T-helper 2 cell treated with Interferon-gamma antibody and Interleukin-4, amounts not matched to agents 100 ng/mL and 5 ng/mL, for 36 hours (primary cell): ENCODE measurements around the gene MAD1L1. TPM values are rescaled to one million over a fixed set of nuclear protein-coding genes. Genes with fewer than 3 reads are reported as not detected.
"Not testable (repeated sequence)": the region's sequence is repeated elsewhere in the genome, so short reads cannot be mapped to it uniquely, and the experiment has no call there.

Experiments used
- intact Hi-C: fragments of 100-400 bp; cut with micrococcal nuclease; formaldehyde crosslinking; loops from one replicate; pipeline ENCODE4 v1.15.1; 2023
- total RNA-seq: library from RNA; stranded (reverse); gene quantifications from 2 replicates; pipeline ENCODE4 v1.2.3, GENCODE V29; 2022

Gene MAD1L1
- total RNA-seq, 1 donor from 2014 or later, result 130 TPM

- intact Hi-C loops, result no loop called here
These were observed 159.9 kb downstream of the MAD1L1 start for GRCh38 chr7:2072798-2073197.

- intact Hi-C loops, result no loop called here
These were observed 160.7 kb downstream of the MAD1L1 start for GRCh38 chr7:2072042-2072441.

GRCh38 chr7:2071133-2071832 lies 161.5 kb downstream of the MAD1L1 start:
- intact Hi-C loops, result no loop called here

GRCh38 chr7:2070151-2070763 lies 162.5 kb downstream of the MAD1L1 start:
- intact Hi-C loops, result no loop called here

GRCh38 chr7:2069472-2069860 lies 163.3 kb downstream of the MAD1L1 start:
- intact Hi-C loops, result no loop called here

GRCh38 chr7:2068693-2069471 lies 163.9 kb downstream of the MAD1L1 start:
- intact Hi-C loops, result no loop called here

GRCh38 chr7:2066251-2066919 lies 166.4 kb downstream of the MAD1L1 start:
- intact Hi-C loops, result no loop called here

- intact Hi-C loops, result no loop called here
These were observed 167.2 kb downstream of the MAD1L1 start for GRCh38 chr7:2065528-2065927.

GRCh38 chr7:2063563-2064260 lies 169.0 kb downstream of the MAD1L1 start:
- intact Hi-C loops, result no loop called here

GRCh38 chr7:2062648-2063047 lies 170.1 kb downstream of the MAD1L1 start:
- intact Hi-C loops, result no loop called here

GRCh38 chr7:2060701-2061100 lies 172.0 kb downstream of the MAD1L1 start:
- intact Hi-C loops, result no loop called here

GRCh38 chr7:2059964-2060700 lies 172.6 kb downstream of the MAD1L1 start:
- intact Hi-C loops, result no loop called here

GRCh38 chr7:2058246-2058645 lies 174.5 kb downstream of the MAD1L1 start:
- intact Hi-C loops, result not testable (repeated sequence)

- intact Hi-C loops, result no loop called here
These were observed 176.8 kb downstream of the MAD1L1 start for GRCh38 chr7:2055956-2056355.

GRCh38 chr7:2054927-2055326 lies 177.8 kb downstream of the MAD1L1 start:
- intact Hi-C loops, result no loop called here

GRCh38 chr7:2053395-2053794 lies 179.3 kb downstream of the MAD1L1 start:
- intact Hi-C loops, result no loop called here

- intact Hi-C loops, result no loop called here
These were observed 180.1 kb downstream of the MAD1L1 start for GRCh38 chr7:2052657-2053048.

GRCh38 chr7:2051707-2052656 lies 180.8 kb downstream of the MAD1L1 start:
- intact Hi-C loops, result no loop called here

- intact Hi-C loops, result no loop called here
These were observed 182.3 kb downstream of the MAD1L1 start for GRCh38 chr7:2050511-2050866.
